NCI-H510A (cell line): ENCODE data around the gene PCDHGA11.
"Not testable (repeated sequence)": the region's sequence is repeated elsewhere in the genome, so short reads cannot be mapped to it uniquely, and the experiment has no call there.

Source experiments
- DNase-seq: peaks from one replicate; lab custom pipeline; 2025; lab: John Stamatoyannopoulos, UW

Gene PCDHGA11

DNA sequence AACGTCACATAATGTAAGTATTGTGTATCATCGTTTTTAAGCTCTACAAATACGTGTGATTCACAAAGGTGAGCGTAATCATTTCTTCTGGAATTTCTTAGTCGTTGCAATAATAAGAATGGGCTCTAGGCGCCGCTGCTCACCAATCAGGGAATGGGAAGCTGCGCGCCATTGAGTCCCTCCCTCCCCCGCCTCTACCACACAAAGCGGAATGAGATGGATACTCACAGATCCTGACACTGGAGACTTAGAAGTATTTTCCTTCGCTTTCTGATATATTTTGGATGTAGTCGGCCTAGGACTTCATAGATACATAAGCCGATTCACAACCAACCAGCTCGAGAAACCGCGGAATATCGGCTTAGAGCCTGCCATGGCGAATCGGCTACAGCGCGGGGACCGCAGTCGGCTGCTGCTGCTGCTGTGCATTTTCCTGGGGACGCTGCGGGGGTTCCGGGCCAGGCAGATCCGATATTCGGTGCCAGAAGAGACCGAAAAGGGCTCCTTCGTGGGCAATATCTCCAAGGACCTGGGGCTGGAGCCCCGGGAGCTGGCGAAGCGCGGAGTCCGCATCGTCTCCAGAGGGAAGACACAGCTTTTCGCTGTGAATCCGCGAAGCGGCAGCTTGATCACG is at the start of gene PCDHGA11:
Gene PCDHGA11 (plus strand): TSS at position 197 of the 634 bp plus-strand sequence. CDS start 177 bp downstream, at position 374.
- no peak for DNase-seq

DNA sequence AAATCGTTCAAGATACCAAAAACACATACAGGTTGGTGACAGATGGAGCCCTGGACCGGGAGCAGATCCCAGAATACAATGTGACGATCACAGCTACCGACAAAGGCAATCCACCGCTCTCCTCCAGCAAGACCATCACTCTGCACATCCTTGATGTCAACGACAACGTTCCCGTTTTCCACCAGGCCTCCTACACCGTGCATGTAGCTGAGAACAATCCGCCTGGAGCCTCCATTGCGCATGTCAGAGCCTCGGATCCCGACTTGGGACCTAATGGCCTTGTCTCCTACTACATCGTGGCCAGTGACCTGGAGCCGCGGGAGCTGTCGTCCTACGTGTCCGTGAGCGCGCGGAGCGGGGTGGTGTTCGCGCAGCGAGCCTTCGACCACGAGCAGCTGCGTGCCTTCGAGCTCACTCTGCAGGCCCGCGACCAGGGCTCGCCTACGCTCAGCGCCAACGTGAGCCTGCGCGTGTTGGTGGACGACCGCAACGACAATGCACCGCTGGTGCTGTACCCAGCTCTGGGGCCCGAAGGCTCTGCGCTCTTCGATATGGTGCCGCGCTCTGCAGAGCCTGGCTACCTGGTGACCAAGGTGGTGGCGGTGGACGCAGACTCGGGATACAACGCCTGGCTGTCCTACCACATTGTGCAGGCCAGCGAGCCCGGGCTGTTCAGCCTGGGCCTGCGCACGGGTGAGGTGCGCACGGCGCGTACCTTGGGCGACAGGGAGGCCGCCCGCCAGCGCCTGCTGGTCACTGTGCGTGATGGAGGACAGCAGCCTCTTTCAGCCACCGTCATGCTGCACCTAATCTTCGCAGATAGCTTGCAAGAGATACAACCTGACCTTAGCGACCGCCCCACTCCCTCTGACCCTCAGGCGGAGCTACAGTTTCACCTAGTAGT is 49.0 kb upstream of the PCDHGA11 start:
- no peak for DNase-seq

DNA sequence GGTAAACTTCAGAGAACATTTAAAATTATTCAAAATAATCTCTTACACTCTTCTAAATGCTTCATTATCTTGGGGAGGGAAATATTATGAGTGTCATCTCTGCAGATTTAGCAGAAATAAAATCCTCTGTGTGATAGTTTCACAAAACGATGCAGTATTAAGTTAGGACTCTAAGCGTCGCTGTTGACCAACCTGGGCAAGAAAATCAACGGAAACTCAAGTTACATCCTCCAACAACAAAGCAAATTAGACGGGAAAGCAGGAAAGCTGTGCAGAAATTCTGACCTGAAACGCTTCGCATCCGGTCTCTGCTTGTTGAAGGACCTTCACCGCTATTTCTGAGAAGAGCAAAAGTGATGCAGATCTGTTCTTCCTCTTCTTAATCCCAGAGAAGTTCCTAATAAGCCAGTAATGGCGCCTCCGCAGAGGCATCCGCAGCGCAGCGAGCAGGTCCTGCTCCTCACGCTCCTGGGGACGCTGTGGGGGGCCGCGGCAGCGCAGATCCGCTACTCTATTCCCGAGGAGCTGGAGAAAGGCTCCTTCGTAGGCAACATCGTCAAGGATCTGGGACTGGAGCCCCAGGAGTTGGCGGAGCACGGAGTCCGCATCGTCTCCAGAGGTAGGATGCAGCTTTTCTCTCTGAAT is 47.1 kb upstream of the PCDHGA11 start, which contains the start of gene PCDHGA6:
Gene PCDHGA6 (plus strand): TSS at position 219 of the 645 bp plus-strand sequence. CDS start 193 bp downstream, at position 412.
- DNase-seq, result no peak

DNA sequence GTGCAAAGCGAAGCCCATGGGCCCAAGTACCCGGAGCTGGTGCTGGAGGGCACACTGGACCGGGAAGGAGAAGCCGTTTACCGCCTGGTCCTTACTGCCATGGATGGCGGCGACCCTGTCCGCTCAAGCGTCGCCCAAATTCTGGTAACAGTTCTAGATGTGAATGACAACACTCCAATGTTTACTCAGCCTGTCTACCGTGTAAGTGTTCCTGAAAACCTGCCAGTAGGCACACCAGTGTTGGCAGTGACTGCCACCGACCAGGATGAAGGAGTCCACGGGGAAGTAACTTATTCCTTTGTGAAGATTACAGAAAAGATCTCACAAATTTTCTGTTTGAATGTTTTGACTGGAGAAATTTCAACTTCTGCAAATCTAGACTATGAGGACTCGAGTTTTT is 46.2 kb upstream of the PCDHGA11 start:
- DNase-seq, result no peak

DNA sequence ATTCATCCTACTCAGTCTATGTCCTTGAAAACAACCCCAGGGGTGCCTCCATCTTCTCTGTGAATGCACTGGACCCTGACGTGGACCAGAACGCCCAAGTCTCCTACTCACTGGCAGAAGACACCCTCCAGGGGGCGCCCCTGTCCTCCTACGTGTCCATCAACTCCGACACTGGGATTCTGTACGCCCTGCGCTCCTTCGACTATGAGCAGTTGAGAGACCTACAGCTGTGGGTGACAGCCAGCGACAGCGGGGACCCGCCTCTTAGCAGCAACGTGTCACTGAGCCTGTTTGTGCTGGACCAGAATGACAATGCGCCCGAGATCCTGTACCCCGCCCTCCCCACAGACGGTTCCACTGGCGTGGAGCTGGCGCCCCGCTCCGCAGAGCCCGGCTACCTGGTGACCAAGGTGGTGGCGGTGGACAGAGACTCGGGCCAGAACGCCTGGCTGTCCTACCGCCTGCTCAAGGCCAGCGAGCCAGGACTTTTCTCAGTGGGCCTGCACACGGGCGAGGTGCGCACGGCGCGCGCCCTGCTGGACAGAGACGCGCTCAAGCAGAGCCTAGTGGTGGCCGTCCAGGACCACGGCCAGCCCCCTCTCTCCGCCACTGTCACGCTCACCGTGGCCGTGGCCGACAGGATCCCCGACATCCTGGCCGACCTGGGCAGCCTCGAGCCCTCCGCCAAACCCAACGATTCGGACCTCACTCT is 45.3 kb upstream of the PCDHGA11 start:
- not testable (repeated sequence) for DNase-seq

DNA sequence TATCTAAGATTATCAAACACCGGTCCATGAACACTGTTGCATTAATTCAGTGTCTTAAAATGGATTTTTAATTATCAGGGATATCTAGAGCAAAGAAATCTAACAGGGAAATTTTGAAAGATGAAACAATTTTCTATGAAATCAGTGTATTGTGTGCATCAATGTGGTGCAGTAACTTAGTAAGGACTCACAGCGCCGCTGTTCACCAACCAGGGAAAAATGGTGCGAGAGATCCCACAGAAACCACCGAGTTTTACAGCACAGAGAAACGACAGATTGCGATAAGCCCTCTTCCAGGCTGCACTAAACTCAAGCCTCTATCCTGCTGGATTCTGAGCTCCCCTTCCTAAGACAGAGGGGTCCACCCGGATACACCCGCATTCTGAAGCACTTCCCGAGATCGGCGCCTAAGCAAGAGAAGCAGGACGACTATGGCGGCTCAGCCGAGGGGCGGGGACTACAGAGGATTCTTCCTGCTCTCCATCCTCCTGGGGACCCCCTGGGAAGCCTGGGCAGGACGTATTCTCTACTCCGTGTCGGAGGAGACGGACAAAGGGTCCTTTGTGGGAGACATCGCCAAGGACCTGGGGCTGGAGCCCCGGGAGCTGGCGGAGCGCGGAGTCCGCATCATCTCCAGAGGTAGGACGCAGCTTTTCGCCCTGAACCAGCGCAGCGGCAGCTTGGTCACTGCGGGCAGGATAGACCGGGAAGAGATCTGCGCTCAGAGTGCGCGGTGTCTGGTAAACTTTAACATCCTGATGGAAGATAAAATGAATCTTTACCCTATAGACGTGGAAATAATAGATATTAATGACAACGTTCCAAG is 38.2 kb upstream of the PCDHGA11 start, which contains the start of gene PCDHGA7:
Gene PCDHGA7 (plus strand): TSS at position 274 of the 826 bp plus-strand sequence. CDS start 158 bp downstream, at position 432.
- no peak for DNase-seq

DNA sequence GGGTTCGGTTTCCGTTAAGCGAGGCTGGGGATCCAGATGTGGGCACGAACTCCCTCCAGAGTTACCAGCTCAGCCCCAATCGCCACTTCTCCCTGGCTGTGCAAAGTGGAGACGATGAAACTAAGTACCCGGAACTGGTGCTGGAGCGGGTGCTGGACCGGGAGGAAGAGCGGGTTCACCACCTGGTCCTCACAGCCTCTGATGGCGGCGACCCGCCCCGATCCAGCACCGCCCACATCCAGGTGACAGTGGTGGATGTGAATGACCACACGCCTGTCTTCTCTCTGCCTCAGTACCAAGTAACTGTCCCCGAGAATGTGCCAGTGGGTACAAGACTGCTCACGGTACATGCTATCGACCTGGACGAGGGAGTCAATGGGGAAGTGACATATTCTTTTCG is 37.5 kb upstream of the PCDHGA11 start:
- DNase-seq, result no peak

DNA sequence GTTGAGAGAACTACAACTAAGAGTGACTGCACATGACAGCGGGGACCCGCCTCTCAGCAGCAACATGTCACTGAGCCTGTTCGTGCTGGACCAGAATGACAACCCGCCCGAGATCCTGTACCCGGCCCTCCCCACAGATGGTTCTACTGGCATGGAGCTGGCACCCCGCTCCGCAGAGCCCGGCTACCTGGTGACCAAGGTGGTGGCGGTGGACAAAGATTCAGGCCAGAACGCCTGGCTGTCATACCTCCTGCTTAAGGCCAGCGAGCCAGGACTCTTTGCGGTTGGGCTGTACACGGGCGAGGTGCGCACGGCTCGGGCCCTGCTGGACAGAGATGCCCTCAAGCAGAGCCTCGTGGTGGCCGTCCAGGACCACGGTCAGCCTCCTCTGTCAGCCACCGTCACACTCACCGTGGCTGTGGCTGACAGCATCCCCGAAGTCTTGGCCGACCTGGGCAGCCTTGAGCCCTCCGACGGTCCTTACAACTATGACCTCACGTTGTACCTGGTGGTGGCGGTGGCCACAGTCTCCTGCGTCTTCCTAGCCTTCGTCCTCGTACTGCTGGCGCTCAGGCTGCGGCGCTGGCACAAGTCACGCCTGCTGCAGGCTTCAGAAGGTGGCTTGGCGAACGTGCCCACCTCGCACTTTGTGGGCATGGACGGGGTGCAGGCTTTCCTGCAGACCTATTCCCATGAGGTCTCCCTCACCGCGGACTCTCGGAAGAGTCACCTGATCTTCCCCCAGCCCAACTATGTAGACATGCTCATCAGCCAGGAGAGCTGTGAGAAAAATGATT is 36.2 kb upstream of the PCDHGA11 start:
- DNase-seq, result no peak

DNA sequence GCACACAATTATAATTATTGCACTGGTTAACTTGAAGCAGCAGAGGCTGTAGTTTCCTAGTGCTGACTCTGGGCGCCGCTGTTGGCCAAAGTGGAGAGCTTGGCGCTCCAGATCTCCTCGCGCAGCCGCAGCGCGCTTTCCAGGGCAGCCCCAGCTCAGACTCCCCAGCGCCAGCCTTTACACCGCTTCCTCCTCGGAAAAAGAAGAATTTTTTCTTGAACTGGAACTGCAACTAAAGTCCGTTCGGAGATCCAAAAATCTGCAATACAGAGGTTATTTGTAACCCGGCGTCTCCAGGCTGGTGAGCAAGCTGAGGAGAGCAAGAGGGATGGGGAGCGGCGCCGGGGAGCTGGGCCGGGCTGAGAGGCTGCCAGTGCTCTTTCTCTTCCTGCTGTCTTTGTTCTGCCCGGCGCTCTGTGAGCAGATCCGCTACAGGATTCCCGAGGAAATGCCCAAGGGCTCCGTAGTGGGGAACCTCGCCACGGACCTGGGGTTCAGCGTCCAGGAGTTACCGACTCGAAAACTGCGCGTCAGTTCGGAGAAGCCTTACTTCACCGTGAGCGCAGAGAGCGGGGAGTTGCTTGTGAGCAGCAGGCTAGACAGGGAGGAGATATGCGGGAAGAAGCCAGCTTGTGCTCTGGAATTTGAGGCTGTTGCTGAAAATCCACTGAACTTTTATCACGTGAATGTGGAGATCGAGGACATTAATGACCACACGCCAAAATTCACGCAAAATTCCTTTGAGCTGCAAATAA is 33.1 kb upstream of the PCDHGA11 start, which contains the start of gene PCDHGB4:
Gene PCDHGB4 (plus strand): TSS at position 142 of the 755 bp plus-strand sequence. CDS start 187 bp downstream, at position 329.
- DNase-seq, result not testable (repeated sequence)

DNA sequence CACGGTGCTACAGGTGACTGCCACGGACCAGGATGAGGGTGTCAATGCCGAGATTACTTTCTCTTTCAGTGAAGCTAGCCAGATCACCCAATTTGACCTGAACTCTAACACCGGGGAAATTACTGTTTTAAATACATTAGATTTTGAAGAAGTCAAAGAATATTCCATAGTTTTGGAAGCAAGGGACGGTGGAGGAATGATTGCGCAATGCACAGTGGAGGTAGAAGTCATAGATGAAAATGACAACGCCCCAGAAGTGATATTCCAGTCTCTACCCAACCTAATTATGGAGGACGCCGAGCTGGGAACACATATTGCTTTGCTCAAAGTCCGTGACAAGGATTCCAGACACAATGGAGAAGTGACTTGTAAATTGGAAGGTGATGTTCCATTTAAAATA is 32.2 kb upstream of the PCDHGA11 start:
- DNase-seq, result no peak

DNA sequence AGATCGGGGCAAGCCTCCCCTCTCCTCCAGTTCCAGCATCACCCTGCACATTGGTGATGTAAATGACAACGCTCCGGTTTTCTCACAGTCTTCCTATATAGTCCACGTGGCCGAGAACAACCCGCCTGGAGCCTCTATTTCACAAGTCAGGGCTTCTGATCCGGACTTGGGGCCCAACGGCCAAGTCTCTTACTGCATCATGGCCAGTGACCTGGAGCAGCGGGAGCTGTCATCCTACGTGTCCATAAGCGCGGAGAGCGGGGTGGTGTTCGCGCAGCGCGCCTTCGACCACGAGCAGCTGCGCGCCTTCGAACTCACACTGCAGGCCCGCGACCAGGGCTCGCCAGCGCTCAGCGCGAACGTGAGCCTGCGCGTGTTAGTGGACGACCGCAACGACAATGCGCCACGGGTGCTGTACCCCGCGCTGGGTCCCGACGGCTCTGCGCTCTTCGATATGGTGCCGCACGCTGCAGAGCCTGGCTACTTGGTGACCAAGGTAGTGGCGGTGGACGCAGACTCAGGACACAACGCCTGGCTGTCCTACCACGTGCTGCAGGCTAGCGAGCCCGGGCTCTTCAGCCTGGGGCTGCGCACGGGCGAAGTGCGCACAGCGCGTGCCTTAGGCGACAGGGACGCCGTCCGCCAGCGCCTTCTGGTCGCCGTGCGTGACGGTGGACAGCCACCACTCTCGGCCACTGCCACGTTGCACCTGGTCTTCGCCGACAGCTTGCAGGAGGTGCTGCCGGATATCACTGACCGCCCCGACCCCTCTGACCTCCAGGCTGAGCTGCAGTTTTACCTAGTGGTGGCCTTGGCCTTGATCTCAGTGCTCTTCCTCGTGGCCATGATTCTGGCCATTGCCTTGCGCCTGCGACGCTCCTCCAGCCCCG is 31.5 kb upstream of the PCDHGA11 start:
- no peak for DNase-seq

DNA sequence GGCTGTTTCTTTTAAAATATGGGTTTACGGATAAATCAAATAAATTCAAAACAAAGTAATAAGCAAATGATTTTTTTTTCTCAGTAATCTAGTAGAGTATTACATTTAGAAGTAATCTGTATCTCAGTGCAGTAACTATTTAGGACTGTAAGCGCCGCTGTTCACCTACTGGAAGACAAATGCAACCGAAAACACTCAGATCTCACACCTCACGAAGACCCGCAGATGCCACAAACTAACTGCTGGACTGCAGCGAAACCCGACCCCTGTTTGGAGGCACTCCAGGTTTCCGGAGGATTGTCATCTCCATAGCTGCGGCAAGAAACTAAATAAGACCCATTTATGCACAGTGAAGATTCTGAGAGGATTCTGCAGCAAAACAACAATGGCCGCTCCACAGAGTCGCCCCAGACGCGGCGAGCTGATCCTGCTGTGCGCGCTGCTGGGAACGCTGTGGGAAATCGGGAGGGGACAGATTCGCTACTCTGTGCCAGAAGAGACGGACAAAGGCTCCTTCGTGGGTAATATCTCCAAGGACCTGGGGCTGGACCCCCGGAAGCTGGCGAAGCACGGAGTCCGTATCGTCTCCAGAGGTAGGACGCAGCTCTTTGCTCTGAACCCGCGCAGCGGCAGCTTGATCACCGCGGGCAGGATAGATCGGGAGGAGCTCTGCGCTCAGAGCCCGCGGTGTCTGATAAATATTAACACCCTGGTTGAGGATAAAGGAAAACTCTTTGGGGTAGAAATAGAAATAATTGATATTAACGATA is 28.2 kb upstream of the PCDHGA11 start, which contains the start of gene PCDHGA8:
Gene PCDHGA8 (plus strand): TSS at position 205 of the 770 bp plus-strand sequence. CDS start 181 bp downstream, at position 386.
- no peak for DNase-seq

DNA sequence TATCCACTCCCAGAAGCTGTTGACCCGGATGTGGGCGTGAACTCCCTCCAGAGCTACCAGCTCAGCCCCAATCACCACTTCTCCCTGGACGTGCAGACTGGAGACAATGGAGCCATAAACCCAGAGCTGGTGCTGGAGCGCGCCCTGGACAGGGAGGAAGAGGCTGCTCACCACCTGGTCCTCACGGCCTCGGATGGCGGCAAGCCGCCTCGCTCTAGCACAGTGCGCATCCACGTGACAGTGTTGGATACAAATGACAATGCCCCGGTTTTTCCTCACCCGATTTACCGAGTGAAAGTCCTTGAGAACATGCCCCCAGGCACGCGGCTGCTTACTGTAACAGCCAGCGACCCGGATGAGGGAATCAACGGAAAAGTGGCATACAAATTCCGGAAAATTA is 27.6 kb upstream of the PCDHGA11 start:
- no peak for DNase-seq

DNA sequence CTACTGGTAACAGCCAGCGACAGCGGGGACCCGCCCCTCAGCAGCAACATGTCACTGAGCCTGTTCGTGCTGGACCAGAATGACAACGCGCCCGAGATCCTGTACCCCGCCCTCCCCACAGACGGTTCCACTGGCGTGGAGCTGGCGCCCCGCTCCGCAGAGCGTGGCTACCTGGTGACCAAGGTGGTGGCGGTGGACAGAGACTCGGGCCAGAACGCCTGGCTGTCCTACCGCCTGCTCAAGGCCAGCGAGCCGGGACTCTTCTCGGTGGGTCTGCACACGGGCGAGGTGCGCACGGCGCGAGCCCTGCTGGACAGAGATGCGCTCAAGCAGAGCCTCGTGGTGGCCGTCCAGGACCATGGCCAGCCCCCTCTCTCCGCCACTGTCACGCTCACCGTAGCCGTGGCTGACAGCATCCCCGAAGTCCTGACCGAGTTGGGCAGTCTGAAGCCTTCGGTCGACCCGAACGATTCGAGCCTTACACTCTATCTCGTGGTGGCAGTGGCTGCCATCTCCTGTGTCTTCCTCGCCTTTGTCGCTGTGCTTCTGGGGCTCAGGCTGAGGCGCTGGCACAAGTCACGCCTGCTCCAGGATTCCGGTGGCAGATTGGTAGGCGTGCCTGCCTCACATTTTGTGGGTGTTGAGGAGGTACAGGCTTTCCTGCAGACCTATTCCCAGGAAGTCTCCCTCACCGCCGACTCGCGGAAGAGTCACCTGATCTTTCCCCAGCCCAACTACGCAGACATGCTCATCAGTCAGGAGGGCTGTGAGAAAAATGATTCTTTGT is 26.3 kb upstream of the PCDHGA11 start:
- not testable (repeated sequence) for DNase-seq

DNA sequence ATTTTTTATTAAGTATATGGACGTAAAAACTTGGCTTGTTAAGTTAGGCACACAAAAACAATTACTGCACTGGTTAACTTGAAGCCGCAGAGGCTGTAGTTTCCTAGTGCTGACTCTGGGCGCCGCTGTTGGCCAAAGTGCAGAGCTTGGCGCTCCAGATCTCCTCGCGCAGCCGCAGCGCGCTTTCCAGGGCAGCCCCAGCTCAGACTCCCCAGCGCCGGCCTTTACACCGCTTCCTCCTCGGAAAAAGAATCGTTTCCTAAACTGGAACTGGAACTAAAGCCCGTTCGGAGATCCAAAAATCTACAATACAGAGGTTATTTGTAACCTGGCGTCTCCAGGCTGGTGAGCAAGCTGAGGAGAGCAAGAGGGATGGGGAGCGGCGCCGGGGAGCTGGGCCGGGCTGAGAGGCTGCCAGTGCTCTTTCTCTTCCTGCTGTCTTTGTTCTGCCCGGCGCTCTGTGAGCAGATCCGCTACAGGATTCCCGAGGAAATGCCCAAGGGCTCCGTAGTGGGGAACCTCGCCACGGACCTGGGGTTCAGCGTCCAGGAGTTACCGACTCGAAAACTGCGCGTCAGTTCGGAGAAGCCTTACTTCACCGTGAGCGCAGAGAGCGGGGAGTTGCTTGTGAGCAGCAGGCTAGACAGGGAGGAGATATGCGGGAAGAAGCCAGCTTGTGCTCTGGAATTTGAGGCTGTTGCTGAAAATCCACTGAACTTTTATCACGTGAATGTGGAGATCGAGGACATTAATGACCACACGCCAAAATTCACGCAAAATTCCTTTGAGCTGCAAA is 22.9 kb upstream of the PCDHGA11 start, which contains the start of gene PCDHGB5:
Gene PCDHGB5 (plus strand): TSS at position 192 of the 796 bp plus-strand sequence. CDS start 181 bp downstream, at position 373.
- not testable (repeated sequence) for DNase-seq
